ENCODE data around the gene RIN3.

RIN3 gene

DNA sequence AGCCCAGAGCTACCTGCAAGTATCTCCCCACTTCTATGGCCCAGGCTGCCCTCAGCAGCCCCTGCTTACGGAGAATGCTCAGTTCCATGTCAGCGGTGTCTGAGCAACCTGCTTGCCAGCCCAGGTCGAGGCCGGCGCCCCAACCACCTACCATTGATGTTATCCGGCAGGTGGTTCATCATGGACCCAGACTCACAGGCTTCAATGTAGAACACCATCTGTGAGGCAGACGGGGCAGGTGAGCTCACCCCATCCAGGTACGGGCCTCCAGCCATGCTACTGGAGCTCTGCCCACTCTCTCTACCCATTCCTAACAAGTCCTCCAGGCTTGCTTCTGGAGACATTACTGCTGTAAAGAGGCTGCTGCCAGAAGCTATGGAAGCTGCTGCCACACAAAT is 199.1 kb downstream of the RIN3 start:
- no peak for DNase-seq (ENCODE audit: low spot score)

DNA sequence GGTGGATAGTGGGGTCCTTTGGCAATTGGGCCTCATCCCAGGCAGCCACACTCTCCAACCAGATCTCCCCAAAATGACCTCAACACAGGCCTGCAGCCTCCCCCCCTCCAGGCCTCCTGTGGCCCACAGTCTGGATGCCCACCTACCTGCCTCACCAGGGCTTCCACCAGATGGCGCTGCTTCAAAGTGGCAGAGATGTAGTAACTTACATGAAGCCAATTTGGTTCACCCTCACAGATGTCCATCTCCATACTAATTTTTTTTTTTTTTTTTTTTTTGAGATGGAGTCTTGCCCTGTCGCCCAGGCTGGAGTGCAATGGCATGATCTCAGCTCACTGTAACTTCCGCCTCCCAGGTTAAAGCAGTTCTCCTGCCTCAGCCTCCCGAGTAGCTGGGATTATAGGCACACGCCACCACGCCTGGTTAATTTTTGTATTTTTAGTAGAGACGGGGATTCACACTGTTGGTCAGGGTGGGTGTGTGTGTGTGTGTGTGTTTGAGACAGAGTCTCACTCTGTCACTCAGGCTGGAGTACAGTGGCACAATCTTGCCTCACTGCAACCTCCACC is 201.2 kb downstream of the RIN3 start:
- peak; percentile 43 for DNase-seq (ENCODE audit: low spot score)

- no peak for DNase-seq (ENCODE audit: low spot score)
Observed at GRCh38 chr14:92716131-92716530, 202.6 kb downstream of the RIN3 start.

- DNase-seq (ENCODE audit: low spot score): no peak
Observed at GRCh38 chr14:92717571-92718042, 204.0 kb downstream of the RIN3 start.

DNA sequence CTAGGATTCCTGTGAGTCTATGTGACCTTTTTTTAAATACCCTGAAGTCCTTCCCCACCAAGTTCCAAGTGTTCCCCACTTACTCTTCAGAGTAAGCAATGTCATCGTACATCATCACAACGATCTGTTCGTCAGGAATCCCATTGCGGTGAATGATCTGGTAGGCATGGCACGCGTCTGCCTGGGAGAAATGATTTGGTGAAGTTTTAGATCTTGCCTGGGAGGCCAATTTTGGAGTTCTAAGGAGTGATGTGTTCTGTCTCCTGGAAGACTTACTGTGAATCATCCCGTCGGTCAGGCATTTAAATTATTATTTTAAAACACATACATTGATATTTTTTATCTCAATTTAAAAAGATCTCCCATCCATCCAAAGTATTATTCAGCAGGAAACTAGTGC is 205.1 kb downstream of the RIN3 start:
- no peak for DNase-seq (ENCODE audit: low spot score)

DNA sequence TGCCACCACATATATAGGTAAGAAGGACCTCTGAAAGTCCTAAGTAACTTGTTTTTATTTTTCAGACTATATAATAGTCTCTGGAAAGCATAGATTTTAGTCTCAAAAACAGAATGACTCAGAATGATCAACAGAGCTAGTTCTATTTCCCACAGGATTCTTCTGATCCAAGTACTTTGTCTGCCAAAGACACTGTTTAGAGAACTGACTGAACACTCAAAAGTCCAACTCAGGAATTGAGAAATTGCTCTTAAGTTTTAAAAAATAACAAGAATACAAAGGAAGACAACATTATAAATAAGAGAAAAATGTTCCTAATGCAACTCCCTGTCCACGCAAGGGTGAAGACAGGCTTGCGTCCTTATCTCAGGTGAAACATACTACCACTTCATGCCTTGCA is 205.8 kb downstream of the RIN3 start:
- no peak for DNase-seq (ENCODE audit: low spot score)

DNA sequence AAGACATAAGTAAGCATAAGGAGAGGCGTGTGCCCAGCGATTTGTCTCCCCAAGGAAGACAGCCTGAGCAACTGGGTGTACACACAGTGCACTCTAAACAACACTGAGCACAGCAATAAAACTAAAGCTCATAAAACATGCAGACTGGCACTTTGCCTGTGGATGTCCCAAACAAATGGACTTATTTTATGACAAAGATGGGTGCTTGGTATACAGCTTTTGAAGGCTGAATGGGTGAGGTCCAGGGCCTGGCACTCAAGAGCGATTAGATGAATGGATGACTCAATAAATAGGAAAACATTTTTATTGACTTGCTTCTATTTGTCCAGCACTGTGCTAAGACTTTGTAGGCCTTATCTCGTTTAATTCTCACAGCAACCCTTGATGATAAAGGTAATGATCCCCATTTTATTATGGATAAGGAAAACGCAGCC is 206.3 kb downstream of the RIN3 start:
- no peak for DNase-seq (ENCODE audit: low spot score)

- no peak for DNase-seq (ENCODE audit: low spot score)
Observed at GRCh38 chr14:92724516-92725340, 211.1 kb downstream of the RIN3 start.

DNA sequence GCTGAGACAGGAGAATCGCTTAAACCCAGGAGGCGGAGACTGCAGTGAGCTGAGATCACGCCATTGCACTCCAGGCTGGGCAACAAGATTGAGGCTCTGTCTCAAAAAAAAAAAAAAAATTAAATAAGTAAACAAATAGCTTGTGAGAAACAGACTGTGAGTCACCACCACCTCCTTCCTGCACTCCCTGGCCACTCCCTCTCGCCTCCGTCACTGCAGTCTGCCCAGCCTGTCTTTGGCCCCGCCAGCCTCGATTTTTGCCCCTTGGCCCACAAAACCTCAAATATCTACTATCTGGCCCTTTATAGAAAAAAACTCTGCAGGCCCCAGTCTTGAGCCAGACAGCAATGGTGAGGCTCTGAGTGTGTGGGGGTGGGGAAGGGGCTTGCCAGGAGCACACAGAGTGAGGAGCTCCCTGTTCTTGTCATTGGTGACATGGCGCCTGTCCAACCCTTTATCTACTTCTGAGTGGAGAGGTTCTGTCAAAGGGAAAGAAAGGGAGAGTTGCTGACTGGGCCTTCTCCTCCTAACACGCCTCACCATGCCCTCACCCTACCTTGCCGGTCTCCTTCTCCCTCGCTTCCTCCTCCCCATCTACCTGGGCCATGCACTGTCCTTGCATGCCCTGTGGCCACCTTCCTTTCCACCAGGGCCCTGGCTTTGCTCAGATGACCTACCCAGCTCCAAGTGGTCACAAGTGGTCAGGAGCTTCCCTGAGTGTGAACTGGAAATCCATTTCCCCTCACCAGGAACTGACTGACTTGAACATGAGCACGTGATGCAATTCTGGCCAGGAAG is 212.8 kb downstream of the RIN3 start:
- no peak for DNase-seq (ENCODE audit: low spot score)

GRCh38 chr14:92726933-92727262 is 213.3 kb downstream of the RIN3 start:
- DNase-seq (ENCODE audit: low spot score): no peak

- DNase-seq (ENCODE audit: low spot score): no peak
Observed at GRCh38 chr14:92728759-92729364, 215.3 kb downstream of the RIN3 start.

DNA sequence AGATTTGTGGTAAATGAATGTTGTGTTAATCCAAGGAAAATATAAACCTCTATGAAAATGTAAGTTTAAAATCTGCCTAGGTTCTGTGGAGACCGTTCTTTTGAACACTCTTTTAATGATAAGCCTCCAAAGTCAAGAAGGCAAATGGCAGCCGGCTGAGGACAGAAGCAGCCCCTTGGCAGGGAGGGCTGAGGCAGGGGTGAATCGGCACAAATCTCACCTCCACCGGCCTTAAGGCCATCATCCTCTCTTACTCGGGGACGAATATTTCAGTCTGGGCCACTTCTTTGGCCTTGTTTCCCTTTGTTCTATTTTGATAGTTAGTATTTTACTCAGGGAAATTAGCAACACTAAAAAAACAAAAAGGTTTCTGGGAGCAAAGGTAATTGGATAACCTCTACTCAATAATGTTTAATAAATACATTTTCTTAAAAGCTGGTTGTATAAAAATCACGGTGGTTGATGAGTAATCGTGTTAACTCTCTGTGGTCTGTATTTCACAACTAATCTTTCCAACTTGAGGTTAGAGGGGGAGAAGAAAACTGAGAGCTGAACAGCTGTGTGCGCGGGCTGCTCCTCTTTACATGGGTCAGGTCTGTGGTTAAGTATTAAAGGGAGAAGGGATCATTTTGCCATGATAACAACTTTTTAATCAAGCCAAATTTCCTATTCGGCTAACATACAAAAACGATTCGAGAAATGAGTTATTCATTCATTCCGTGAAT is 216.2 kb downstream of the RIN3 start:
- DNase-seq (ENCODE audit: low spot score): no peak

- no peak for DNase-seq (ENCODE audit: low spot score)
Observed at GRCh38 chr14:92731622-92732115, 218.1 kb downstream of the RIN3 start.

DNA sequence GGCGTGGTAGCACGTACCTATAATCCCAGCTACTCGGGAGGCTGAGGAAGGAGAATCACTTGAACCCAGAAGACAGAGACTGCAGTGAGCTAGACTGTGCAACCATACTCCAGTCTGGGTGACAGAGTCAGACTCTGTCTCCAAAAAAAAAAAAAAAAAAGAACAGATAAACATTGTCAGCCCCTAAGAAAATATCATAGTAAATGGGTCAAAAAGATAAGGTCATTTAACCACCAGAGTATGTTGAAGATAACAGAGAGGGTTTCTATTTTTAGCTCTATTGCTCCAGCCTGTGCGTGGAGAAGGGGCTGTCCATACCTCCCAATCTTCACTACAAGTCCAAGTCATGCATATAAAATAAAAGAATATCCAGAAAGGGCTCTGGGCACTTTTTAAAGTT is 219.4 kb downstream of the RIN3 start:
- no peak for DNase-seq (ENCODE audit: low spot score)

DNA sequence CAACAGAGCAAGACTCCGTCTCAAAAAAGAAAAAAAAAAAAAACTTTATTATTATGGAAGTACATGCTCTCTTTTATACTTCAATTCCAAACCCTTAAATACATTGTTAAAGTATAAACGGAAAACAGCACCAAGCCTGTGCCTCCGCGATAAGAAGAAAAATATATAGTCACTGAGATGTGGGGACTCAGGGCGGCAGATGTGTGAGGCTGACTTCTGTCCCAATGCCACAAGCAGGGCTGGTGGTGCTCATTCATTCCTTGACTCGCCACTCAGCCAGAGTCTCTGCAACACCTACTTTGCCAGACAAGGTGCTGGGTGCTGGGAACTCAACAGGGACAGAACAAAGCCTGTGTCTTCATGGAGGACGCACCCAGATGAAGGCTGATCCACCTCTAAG is 221.0 kb downstream of the RIN3 start:
- no peak for DNase-seq (ENCODE audit: low spot score)

DNA sequence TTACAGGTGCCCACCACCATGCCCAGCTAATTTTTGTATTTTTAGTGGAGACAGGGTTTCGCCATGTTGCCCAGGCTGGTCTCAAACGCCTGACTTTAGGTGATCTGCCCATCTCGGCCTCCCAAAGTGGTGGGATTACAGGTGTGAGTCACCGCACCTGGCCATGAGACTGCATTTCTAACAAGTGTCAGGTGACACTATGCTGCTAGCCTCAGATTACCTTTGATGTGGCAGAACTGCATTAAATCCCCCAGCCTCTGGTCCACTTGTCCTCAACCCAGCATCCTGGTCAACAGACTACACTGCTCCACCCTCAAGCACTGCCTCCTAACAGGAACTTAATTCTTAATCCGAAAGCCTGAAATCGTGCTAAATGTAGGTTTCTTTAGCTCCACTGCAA is 221.8 kb downstream of the RIN3 start:
- DNase-seq (ENCODE audit: low spot score): no peak

GRCh38 chr14:92737206-92737605 is 223.6 kb downstream of the RIN3 start:
- DNase-seq (ENCODE audit: low spot score): no peak

- DNase-seq (ENCODE audit: low spot score): no peak
Observed at GRCh38 chr14:92737619-92738188, 224.1 kb downstream of the RIN3 start.

Data from SK-N-DZ (cell line).